ENCODE measurements around the gene PGBD5. TPM values are rescaled to one million over a fixed set of nuclear protein-coding genes. Genes with fewer than 3 reads are reported as not detected.
A peak's percentile ranks its signal among the peaks of the same experiment; 100 is the strongest.

The PGBD5 gene
- total RNA-seq, 3 donors from 2014 or later (not counting 1 experiment from before 2014, with no cell fraction given): 0.02 to 0.90 TPM; not detected in 1

DNA sequence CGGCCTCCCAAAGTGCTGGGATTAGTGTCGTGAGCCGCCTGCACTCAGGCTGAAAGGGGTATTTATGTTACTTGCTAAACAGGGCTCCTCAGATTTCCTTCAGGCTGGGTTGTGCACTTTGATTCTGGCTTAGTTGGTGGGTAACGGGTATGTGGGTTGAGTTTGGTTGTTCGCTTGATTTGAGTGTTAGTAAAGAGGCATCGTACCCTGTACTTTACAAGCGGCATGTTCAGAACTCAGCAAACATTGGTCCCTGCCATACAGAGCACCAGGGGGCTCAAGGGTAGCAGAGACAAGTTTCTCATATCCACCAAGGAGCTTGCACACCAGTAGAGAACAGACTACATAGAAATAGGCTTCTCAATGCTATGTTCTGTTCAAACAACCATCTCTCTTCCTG lies 147.8 kb downstream of the PGBD5 start:
- Mint-ChIP-seq H3K27me3 (ENCODE audit: low read depth in 2 of 2) (no peaks in the 10 kb centered on the region), H3K36me3 (no peaks in the 10 kb centered on the region), H3K9me3 (no peaks in the 10 kb centered on the region), H3K27ac (no peak overlapping the region), H3K4me3 (no peak overlapping the region), H3K4me1 (peaks cover 12 to 17% of the 10 kb centered on the region in 2 donors)
- H3K27me3 ChIP-seq (ENCODE audit: control insufficient read depth, insufficient read depth, low read length): no peaks in the 10 kb centered on the region
- 99% methylated on average over 7 of the region's 7 CpGs for WGBS (ENCODE audit: insufficient coverage)
- no peak for ATAC-seq
- peaks cover 22% of the 10 kb centered on the region for H3K36me3 ChIP-seq (ENCODE audit: control insufficient read depth, insufficient read depth, low read length)
- peaks cover 2% of the 10 kb centered on the region for H3K4me1 ChIP-seq (ENCODE audit: control insufficient read depth, insufficient read depth, low read length)
- H3K4me3 ChIP-seq (ENCODE audit: low read length): no peak overlapping the region
- DNase-seq: no peak
- H3K9me3 ChIP-seq (ENCODE audit: control insufficient read depth, insufficient read depth, low read length): no peaks in the 10 kb centered on the region
- intact Hi-C loops (cut with micrococcal nuclease): no loop called here
- no peak for TF ChIP-seq CTCF (IDR thresholded peaks at IDR 0.05)
- H3K27ac ChIP-seq (ENCODE audit: low read length): no peak overlapping the region

DNA sequence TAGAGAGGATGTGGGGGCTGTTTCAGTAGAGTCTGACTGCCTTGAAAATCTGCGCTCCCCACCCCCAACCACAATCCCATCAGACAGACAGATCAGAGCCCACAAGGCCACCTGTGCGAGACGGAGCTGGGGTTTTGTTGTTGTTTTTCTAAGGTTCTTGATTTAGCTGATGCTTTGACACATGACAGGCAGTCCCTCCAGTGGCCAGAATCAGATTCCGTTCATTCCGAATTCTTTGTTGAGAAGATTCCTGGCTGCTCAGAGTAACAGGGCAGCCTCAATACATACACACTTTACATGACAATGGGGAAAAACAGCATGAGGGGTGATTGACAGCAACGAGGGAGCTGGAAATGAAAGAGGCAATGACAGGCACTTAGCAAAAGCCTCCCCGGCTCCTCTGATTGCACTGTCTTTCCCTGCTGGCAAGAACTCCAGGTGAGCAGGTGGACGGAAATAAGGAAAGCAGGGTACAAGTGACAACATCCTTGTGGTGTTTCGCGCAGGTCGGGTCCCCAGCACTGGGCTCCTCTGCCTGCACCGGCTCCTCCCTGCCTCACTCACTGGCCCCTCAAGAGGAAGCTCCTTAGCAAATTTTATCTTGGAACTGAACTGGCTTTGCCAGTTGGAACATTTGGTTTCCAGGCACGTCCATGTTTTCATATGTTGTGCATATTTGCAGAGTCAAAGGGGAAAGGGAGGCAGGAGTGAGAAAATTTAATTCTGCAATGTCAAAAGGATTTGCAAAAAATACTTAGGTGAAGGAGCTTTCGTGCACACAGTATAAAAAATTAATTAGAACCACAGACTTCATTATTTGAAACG lies 148.7 kb downstream of the PGBD5 start:
- H3K27ac ChIP-seq (ENCODE audit: low read length): no peak overlapping the region
- H3K4me1 Mint-ChIP-seq: peaks cover 17 to 25% of the 10 kb centered on the region in 2 donors
- intact Hi-C loops (cut with micrococcal nuclease): no loop called here
- H3K27me3 ChIP-seq (ENCODE audit: control insufficient read depth, insufficient read depth, low read length): no peaks in the 10 kb centered on the region
- no peaks in the 10 kb centered on the region for H3K27me3 Mint-ChIP-seq (ENCODE audit: low read depth in 2 of 2)
- ATAC-seq: no peak
- no peaks in the 10 kb centered on the region for H3K9me3 Mint-ChIP-seq
- no peaks in the 10 kb centered on the region for H3K36me3 Mint-ChIP-seq
- peak in 1 of 2 donors; percentile 19 for DNase-seq
- H3K4me1 ChIP-seq (ENCODE audit: control insufficient read depth, insufficient read depth, low read length): peaks cover under 1% of the 10 kb centered on the region
- peak overlapping the region in 1 of 2 donors; percentile 46 for H3K27ac Mint-ChIP-seq
- H3K4me3 Mint-ChIP-seq: no peak overlapping the region
- H3K36me3 ChIP-seq (ENCODE audit: control insufficient read depth, insufficient read depth, low read length): peaks cover 22% of the 10 kb centered on the region
- no peak for TF ChIP-seq CTCF (IDR thresholded peaks at IDR 0.05)
- WGBS (ENCODE audit: insufficient coverage): 57% methylated on average over 12 of the region's 15 CpGs
- no peaks in the 10 kb centered on the region for H3K9me3 ChIP-seq (ENCODE audit: control insufficient read depth, insufficient read depth, low read length)
- H3K4me3 ChIP-seq (ENCODE audit: low read length): no peak overlapping the region

GRCh38 chr1:230276401-230276800 lies 149.7 kb downstream of the PGBD5 start:
- WGBS (ENCODE audit: insufficient coverage): 96% methylated on average over 5 of the region's 5 CpGs
- ATAC-seq (no peak), DNase-seq (no peak)
- no peak overlapping the region for H3K4me3 ChIP-seq (ENCODE audit: low read length)
- H3K36me3 ChIP-seq (ENCODE audit: control insufficient read depth, insufficient read depth, low read length): peaks cover 22% of the 10 kb centered on the region
- no peak overlapping the region for H3K27ac ChIP-seq (ENCODE audit: low read length)
- intact Hi-C loops (cut with micrococcal nuclease): no loop called here
- H3K9me3 ChIP-seq (ENCODE audit: control insufficient read depth, insufficient read depth, low read length): no peaks in the 10 kb centered on the region
- H3K4me1 Mint-ChIP-seq: peaks cover 18 to 22% of the 10 kb centered on the region in 2 donors
- H3K4me1 ChIP-seq (ENCODE audit: control insufficient read depth, insufficient read depth, low read length): peaks cover under 1% of the 10 kb centered on the region
- H3K9me3 Mint-ChIP-seq: no peaks in the 10 kb centered on the region
- H3K27me3 Mint-ChIP-seq (ENCODE audit: low read depth in 2 of 2): no peaks in the 10 kb centered on the region
- no peak for TF ChIP-seq CTCF (IDR thresholded peaks at IDR 0.05)
- H3K27me3 ChIP-seq (ENCODE audit: control insufficient read depth, insufficient read depth, low read length): no peaks in the 10 kb centered on the region
- H3K27ac Mint-ChIP-seq: peak overlapping the region in 1 of 2 donors; percentile 46
- H3K4me3 Mint-ChIP-seq: no peak overlapping the region
- H3K36me3 Mint-ChIP-seq: no peaks in the 10 kb centered on the region
